Esophagus muscularis mucosa (tissue), 3 donors: ENCODE data around the gene WBP2.
"Not testable (repeated sequence)": the region's sequence is repeated elsewhere in the genome, so short reads cannot be mapped to it uniquely, and the experiment has no call there.

Experiments
- CTCF ChIP-seq, 3 experiments: fragments of 200-600 bp in 2 of 3; fragments of 450-650 bp in 1 of 3; sonication (generic) in 2 of 3; IDR thresholded peaks; one replicate each; pipeline ENCODE4 v1.5.1; 2017 to 2019; ENCODE audit warnings: antibody characterized with exemption in 3 of 3, mild to moderate bottlenecking in 2 of 3, moderate library complexity in 1 of 3
- POLR2A ChIP-seq: fragments of 450-650 bp; IDR thresholded peaks from one replicate; pipeline ENCODE4 v1.6.1; 2017; ENCODE audit warnings: antibody characterized with exemption, moderate library complexity, mild to moderate bottlenecking, low read depth

GRCh38 chr17:75864887-75865286, 9.8 kb upstream of the WBP2 start:
- TF ChIP-seq CTCF (IDR thresholded peaks at IDR 0.05); POLR2A: not testable (repeated sequence)
